Measurements from ENCODE around the gene SCFD2. TPM values are rescaled to one million over a fixed set of nuclear protein-coding genes. Genes with fewer than 3 reads are reported as not detected.
A peak's percentile ranks its signal among the peaks of the same experiment; 100 is the strongest.

Gene SCFD2
- total and polyA plus RNA-seq, 7 donors: 3.7 to 16.6 (median 10.7) TPM

GRCh38 chr4:53012738-53013137 lies 353.1 kb downstream of the SCFD2 start:
- no peak for DNase-seq
- Histone ChIP-seq H3K9me3 (no peaks in the 10 kb centered on the region), H3K4me3 (no peak overlapping the region), H3K4me1 (peaks cover 0 to 52% (median 40%) of the 10 kb centered on the region in 4 donors), H3K27ac (peak overlapping the region in 3 of 4 donors; percentile 40 to 64 (median 58)), H3K27me3 (no peaks in the 10 kb centered on the region), H3K36me3 (no peaks in the 10 kb centered on the region)
- no peak for TF ChIP-seq POLR2A (IDR thresholded peaks at IDR 0.05)
- TF ChIP-seq POLR2AphosphoS5 (IDR thresholded peaks at IDR 0.05): peak in 1 of 4 donors; percentile 22
- no peak for TF ChIP-seq EP300 (IDR thresholded peaks at IDR 0.05)
- TF ChIP-seq, protein P1, sequence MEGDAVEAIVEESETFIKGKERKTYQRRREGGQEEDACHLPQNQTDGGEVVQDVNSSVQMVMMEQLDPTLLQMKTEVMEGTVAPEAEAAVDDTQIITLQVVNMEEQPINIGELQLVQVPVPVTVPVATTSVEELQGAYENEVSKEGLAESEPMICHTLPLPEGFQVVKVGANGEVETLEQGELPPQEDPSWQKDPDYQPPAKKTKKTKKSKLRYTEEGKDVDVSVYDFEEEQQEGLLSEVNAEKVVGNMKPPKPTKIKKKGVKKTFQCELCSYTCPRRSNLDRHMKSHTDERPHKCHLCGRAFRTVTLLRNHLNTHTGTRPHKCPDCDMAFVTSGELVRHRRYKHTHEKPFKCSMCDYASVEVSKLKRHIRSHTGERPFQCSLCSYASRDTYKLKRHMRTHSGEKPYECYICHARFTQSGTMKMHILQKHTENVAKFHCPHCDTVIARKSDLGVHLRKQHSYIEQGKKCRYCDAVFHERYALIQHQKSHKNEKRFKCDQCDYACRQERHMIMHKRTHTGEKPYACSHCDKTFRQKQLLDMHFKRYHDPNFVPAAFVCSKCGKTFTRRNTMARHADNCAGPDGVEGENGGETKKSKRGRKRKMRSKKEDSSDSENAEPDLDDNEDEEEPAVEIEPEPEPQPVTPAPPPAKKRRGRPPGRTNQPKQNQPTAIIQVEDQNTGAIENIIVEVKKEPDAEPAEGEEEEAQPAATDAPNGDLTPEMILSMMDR (IDR thresholded peaks at IDR 0.05): no peak
- 19 to 55% methylated on average over 1 of the region's 1 CpG for WGBS, 2 donors
- intact Hi-C loops (cut with DNase I): no loop called here

- TF ChIP-seq, protein P1 (IDR thresholded peaks at IDR 0.05): no peak
- TF ChIP-seq EP300 (IDR thresholded peaks at IDR 0.05) (no peak), POLR2AphosphoS5 (IDR thresholded peaks at IDR 0.05) (no peak), POLR2A (IDR thresholded peaks at IDR 0.05) (no peak)
- DNase-seq: no peak
- Histone ChIP-seq H3K4me1 (peaks cover 0 to 52% (median 42%) of the 10 kb centered on the region in 4 donors), H3K4me3 (no peak overlapping the region), H3K9me3 (no peaks in the 10 kb centered on the region), H3K27ac (peak overlapping the region in 3 of 4 donors; percentile 2 to 64 (median 58)), H3K36me3 (no peaks in the 10 kb centered on the region), H3K27me3 (no peaks in the 10 kb centered on the region)
- intact Hi-C loops (cut with DNase I): no loop called here
- 33 to 36% methylated on average over 2 of the region's 2 CpGs for WGBS, 2 donors
These were observed 354.5 kb downstream of the SCFD2 start for GRCh38 chr4:53011259-53011905.

- H3K27ac ChIP-seq: peak overlapping the region in 2 of 4 donors; percentile 58 to 64
- 82 to 84% methylated on average over 5 of the region's 5 CpGs for WGBS, 2 donors
- peaks cover 0 to 52% (median 43%) of the 10 kb centered on the region in 4 donors for H3K4me1 ChIP-seq
- intact Hi-C loops (cut with DNase I): no loop called here
- no peaks in the 10 kb centered on the region for H3K36me3 ChIP-seq
- peak; percentile 90 for DNase-seq
- no peak overlapping the region for H3K4me3 ChIP-seq
- no peaks in the 10 kb centered on the region for H3K9me3 ChIP-seq
- H3K27me3 ChIP-seq: no peaks in the 10 kb centered on the region
- TF ChIP-seq POLR2AphosphoS5 (IDR thresholded peaks at IDR 0.05): peak; percentile 53 to 93 (median 86)
- no peak for TF ChIP-seq POLR2A (IDR thresholded peaks at IDR 0.05)
- TF ChIP-seq EP300 (IDR thresholded peaks at IDR 0.05): peak in 3 of 4 donors; percentile 76 to 95 (median 78)
- TF ChIP-seq, protein P1 (IDR thresholded peaks at IDR 0.05): no peak
These were observed 355.5 kb downstream of the SCFD2 start for GRCh38 chr4:53010318-53010717.

- peaks cover 0 to 52% (median 43%) of the 10 kb centered on the region in 4 donors for H3K4me1 ChIP-seq
- intact Hi-C loops (cut with DNase I): no loop called here
- no peaks in the 10 kb centered on the region for H3K9me3 ChIP-seq
- no peaks in the 10 kb centered on the region for H3K36me3 ChIP-seq
- no peaks in the 10 kb centered on the region for H3K27me3 ChIP-seq
- peak overlapping the region; percentile 10 to 64 (median 41) for H3K27ac ChIP-seq
- TF ChIP-seq, protein P1 (IDR thresholded peaks at IDR 0.05): no peak
- TF ChIP-seq POLR2A (IDR thresholded peaks at IDR 0.05) (no peak), POLR2AphosphoS5 (IDR thresholded peaks at IDR 0.05) (no peak), EP300 (IDR thresholded peaks at IDR 0.05) (no peak)
- 69 to 90% methylated on average over 3 of the region's 3 CpGs for WGBS, 2 donors
- H3K4me3 ChIP-seq: no peak overlapping the region
- DNase-seq: no peak
These were observed 356.0 kb downstream of the SCFD2 start for GRCh38 chr4:53009824-53010223.

Data from sigmoid colon (tissue), 7 donors.